ENCODE results near the gene TMEM97. TPM values are rescaled to one million over a fixed set of nuclear protein-coding genes. Genes with fewer than 3 reads are reported as not detected.
"Not testable (repeated sequence)": the region's sequence is repeated elsewhere in the genome, so short reads cannot be mapped to it uniquely, and the experiment has no call there.

The TMEM97 gene
- polyA plus RNA-seq, 3 donors from 2014 or later: 9.8 to 13.8 (median 11.4) TPM

DNA sequence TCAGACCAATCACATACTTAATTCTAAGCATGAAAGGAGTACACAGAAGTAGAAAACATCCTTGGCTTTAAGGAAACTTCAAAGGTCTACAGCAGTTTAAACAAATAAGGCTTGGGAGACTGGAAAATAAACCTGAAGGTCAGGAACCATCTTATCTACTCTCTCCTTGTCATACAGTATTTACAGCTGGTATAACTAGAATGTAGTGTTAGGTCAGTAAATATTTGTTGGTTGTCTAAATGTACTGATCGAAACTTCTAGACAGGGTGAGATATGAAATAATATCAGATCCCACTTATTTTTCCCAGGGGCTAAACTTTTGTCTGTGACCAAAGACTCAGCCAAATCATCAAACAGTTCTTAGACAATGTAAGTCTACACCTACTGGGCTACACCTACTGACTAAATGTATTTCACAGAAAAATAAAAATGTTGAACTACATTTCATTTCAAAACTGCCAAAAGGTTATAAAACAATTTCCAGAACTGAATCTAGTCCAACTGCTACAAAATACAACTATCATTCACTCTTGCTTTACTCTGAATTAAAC, 27.1 kb upstream of the TMEM97 start:
- Mint-ChIP-seq H3K4me1 (no peaks in the 10 kb centered on the region), H3K27ac (no peak overlapping the region), H3K36me3 (no peaks in the 10 kb centered on the region), H3K4me3 (no peak overlapping the region), H3K9me3 (no peaks in the 10 kb centered on the region), H3K27me3 (ENCODE audit: low read depth in 3 of 3) (peaks cover 2 to 19% (median 3%) of the 10 kb centered on the region in 3 donors)
- no peak for DNase-seq

DNA sequence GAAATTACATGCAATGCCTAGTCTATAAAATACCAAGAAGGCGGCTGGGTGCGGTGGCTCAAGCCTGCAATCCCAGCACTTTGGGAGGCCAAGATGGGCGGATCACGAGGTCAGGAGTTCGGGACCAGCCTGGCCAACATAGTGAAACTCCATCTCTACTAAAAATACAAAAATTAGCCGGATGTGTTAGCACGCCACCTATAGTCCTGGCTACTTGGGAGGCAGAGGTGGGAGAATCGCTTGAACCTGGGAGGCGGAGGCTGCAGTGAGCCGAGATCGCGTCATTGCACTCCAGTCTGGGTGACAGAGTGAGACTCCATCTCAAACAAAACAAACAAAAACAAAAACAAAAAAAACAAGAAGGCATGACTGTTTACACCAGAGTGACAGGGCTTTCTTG, 26.1 kb upstream of the TMEM97 start:
- not testable (repeated sequence) for H3K27ac Mint-ChIP-seq

DNA sequence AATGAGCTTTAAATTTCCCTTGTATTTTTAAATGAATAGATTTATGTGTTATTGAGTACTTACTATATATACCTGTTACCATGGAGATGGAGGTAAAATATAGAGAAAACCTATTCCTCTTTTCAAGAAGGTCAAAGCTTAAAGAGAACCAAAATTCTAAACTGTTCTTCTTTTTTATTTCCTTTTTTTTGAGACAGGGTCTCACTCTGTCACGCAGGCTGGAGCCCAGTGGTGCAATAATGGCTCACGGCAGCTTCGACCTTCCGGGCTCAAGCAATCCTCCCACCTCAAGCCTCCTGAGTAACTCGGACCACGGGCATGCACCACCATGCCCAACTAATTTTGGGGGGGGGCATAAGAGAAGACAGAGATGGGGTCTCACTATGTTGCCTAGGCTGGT, 25.0 kb upstream of the TMEM97 start:
- Mint-ChIP-seq H3K27me3 (ENCODE audit: low read depth in 3 of 3) (peaks cover 2 to 19% (median 3%) of the 10 kb centered on the region in 3 donors), H3K9me3 (no peaks in the 10 kb centered on the region), H3K27ac (no peak overlapping the region), H3K36me3 (no peaks in the 10 kb centered on the region), H3K4me3 (no peak overlapping the region), H3K4me1 (no peaks in the 10 kb centered on the region)
- no peak for DNase-seq

More for the DNA sequence above, 26.1 kb upstream of the TMEM97 start:
- H3K27me3 Mint-ChIP-seq (ENCODE audit: low read depth in 3 of 3): peaks cover 2 to 19% (median 3%) of the 10 kb centered on the region in 3 donors
- H3K4me1 Mint-ChIP-seq, H3K36me3 Mint-ChIP-seq, H3K4me3 Mint-ChIP-seq, DNase-seq, H3K9me3 Mint-ChIP-seq: not testable (repeated sequence)

DNA sequence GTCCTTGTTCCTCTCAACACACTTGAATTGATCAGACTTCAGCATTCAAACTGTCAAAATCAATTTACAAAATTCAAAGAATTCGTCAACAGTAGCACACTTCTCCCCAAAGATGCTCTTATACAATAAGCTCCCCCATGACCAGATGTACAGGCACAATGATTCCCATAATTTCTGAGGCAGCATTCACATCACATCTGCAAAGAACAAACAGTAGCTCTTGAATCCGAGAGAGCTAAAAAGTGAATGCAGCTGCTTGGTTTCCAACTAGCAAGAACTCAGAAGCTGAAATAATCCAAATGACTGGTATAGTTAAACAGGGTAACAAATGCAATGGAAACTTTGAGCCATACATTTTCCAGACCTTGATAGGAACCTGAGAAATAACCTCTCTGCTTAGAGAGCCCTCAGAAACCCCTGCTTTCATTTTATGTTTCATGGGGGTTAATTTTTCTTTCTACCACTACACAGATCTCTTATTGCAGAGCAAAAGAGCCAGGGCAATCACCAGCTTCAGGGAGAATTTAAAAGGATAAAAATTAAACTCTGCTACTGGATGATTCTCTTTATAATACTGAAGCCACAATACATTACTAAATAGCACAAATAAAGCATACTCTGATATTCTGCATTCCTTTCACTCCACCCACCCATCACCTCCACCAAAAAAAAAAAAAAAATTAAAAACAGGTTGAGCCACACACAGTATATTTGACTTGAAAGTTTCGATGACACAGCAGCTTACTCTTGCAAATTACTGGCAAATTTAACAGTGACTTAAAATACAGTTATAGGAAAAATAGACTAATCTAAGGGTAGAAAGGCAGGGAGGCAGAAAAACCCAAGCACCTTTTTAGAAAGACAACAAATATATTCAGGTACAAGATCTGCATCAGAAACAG, 23.1 kb upstream of the TMEM97 start:
- H3K9me3 Mint-ChIP-seq: no peaks in the 10 kb centered on the region
- DNase-seq: no peak
- no peak overlapping the region for H3K27ac Mint-ChIP-seq
- H3K36me3 Mint-ChIP-seq: no peaks in the 10 kb centered on the region
- no peaks in the 10 kb centered on the region for H3K4me1 Mint-ChIP-seq
- H3K27me3 Mint-ChIP-seq (ENCODE audit: low read depth in 3 of 3): peaks cover 2 to 19% (median 3%) of the 10 kb centered on the region in 3 donors
- H3K4me3 Mint-ChIP-seq: no peak overlapping the region

DNA sequence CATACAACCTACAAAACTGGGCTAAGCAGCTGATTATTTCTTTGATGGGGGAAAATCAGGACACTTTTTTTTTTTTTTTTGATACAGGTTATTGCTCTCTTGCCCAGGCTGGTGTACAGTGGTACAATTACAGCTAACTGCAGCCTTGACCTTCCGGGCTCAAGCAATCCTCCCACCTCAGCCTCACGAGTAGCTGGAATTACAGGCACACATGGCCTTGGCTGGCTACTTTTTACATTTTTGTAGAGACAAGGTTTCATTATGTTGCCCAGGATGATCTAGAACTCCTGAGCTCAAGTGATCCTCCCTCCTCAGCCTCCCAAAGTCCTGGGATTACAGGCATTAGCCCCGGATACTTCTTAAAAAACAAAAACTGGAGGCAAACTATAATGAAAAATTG, 20.6 kb upstream of the TMEM97 start:
- no peak for DNase-seq
- peaks cover 0 to 13% (median 2%) of the 10 kb centered on the region in 3 donors for H3K27me3 Mint-ChIP-seq (ENCODE audit: low read depth in 3 of 3)
- H3K36me3 Mint-ChIP-seq: no peaks in the 10 kb centered on the region
- no peak overlapping the region for H3K4me3 Mint-ChIP-seq
- no peaks in the 10 kb centered on the region for H3K4me1 Mint-ChIP-seq
- H3K27ac Mint-ChIP-seq: no peak overlapping the region
- no peaks in the 10 kb centered on the region for H3K9me3 Mint-ChIP-seq

DNA sequence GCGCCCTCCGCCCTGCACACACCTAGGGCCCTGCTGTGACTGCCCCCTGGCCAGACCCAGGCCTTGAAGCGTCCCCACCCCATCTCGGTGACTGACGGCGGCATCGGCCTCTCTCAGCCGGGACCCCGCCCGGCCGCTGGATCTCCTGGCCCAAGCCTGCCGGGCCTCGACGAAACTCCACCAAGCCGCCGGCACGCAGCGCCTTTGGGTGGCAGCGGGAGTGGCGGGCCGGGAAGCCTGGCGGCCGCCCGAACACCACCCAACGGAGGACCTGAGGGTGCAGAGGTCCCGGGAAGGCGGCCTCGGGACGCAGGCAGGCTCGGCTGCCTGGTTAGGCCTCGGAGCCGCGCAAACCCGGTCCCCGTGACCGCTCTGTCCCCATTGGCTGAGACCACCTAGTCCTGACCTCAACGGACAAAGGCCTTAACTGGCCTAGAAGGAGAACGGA, 12.0 kb upstream of the TMEM97 start:
- H3K27me3 Mint-ChIP-seq (ENCODE audit: low read depth in 3 of 3): peaks cover 2 to 12% (median 5%) of the 10 kb centered on the region in 3 donors
- H3K36me3 Mint-ChIP-seq: no peaks in the 10 kb centered on the region
- no peaks in the 10 kb centered on the region for H3K4me1 Mint-ChIP-seq
- H3K27ac Mint-ChIP-seq: no peak overlapping the region
- no peaks in the 10 kb centered on the region for H3K9me3 Mint-ChIP-seq
- DNase-seq: no peak
- no peak overlapping the region for H3K4me3 Mint-ChIP-seq

DNA sequence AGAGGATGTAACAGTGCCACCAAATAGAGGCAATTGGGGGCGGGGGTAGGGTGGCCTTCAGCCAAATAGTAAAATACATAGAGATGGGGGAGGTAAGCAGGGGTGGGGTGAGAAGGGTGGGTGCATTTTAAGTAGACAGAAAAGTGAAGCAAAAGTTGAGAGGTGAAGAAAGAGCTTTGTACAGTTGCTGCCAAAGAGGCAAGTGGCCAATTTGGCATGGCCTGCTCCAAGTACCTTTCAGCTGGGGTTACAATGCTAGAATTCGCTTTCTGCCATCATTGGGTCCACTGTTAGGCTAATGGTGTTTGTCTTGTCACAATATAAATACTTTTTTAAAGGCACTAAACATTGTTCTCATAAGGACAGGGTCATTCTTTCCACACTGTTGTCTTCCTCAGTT, 5.2 kb upstream of the TMEM97 start:
- Mint-ChIP-seq H3K36me3 (no peaks in the 10 kb centered on the region), H3K4me3 (no peak overlapping the region), H3K27me3 (ENCODE audit: low read depth in 3 of 3) (peaks cover 5 to 7% (median 6%) of the 10 kb centered on the region in 3 donors), H3K27ac (no peak overlapping the region), H3K4me1 (peaks cover 12 to 14% of the 10 kb centered on the region in 2 donors), H3K9me3 (no peaks in the 10 kb centered on the region)
- DNase-seq: no peak

DNA sequence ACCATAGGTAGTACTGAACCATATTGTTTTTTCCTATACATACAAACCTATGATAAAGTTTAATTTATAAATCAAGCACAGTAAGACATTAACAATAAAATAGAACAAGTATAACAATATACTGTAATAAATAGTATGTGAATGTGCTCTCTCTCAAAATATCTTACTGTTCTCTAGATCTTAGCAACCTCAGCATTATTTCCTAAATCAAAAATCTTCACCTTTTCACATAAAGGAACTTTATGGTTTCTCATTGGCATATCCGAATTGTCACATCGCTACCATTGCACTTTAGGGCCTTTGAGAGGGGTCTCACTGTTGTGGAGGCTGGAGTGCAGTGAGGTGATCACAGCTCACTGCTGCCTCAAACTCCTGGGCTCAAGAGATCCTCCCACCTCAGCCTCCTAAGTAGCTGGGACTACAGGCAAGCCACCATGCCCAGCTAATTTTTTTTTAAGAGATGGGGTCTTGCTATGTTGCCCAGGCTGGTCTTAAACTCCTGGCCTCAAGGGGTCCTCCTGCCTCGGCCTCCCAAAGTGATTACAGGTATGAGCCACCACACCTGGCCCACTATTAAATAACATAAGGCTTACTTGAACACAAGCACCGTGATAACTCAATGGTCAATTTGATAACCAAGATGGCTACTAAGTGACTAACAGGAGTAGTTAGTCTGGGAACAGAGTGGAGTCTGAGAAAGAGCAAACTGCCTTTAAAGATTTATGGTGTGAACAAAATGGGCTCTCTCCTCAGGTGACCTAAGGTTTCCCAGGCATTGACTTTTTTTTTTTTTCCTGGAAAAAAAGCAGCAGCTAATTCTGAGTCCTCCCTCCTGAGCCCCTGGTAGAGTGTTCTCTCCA, 2.9 kb upstream of the TMEM97 start:
- no peaks in the 10 kb centered on the region for H3K36me3 Mint-ChIP-seq
- no peak overlapping the region for H3K4me3 Mint-ChIP-seq
- H3K9me3 Mint-ChIP-seq: no peaks in the 10 kb centered on the region
- H3K4me1 Mint-ChIP-seq: peaks cover 25 to 31% of the 10 kb centered on the region in 2 donors
- DNase-seq: no peak
- peaks cover 6 to 10% (median 6%) of the 10 kb centered on the region in 3 donors for H3K27me3 Mint-ChIP-seq (ENCODE audit: low read depth in 3 of 3)
- H3K27ac Mint-ChIP-seq: no peak overlapping the region

DNA sequence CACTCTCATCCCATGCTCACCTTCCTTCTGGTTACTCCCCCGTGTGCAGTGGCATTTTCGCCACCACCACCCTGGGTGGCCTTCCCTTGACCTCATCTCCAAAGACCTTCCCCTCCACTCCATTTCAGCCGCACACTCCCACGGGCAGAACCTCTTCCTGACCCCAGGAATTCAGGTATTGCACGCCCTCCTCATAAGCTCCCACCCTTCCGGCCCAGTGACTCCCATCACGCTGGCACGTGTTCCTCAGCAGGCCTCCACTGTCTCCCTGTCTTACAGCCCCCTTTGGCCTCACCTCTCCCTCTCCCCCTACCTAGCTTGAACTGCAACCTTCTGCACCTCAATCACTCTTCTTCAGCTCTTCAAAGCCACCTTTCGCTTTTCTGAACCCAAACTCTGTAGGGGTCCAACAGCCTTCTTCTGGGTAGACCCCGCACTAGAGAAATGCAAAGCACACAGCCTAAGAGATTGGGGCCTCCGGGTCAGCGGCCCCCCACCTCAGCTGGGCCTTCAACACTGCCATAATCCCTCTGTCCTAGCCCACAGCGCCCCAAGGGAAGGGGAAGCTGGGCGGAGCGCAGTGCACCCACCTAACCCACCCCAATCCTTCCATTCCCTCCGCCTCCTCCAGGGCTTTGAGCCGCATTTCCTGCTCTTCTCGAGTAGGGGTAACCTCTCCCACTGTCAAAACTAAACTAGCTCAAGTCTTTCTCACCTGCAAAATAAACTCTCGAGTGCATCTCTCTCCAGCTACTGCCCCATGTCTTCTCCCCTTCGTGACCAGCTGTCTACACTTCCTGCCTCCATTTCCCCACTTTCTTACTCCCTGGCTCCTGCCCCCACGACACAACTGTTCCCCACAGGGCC, 1.7 kb upstream of the TMEM97 start:
- H3K36me3 Mint-ChIP-seq: no peaks in the 10 kb centered on the region
- DNase-seq: no peak
- peaks cover 6 to 10% (median 6%) of the 10 kb centered on the region in 3 donors for H3K27me3 Mint-ChIP-seq (ENCODE audit: low read depth in 3 of 3)
- peaks cover 25 to 31% of the 10 kb centered on the region in 2 donors for H3K4me1 Mint-ChIP-seq
- H3K4me3 Mint-ChIP-seq: peak overlapping the region; percentile 30 to 91 (median 87)
- no peaks in the 10 kb centered on the region for H3K9me3 Mint-ChIP-seq
- peak overlapping the region in 1 of 6 donors; percentile 58 for H3K27ac Mint-ChIP-seq

DNA sequence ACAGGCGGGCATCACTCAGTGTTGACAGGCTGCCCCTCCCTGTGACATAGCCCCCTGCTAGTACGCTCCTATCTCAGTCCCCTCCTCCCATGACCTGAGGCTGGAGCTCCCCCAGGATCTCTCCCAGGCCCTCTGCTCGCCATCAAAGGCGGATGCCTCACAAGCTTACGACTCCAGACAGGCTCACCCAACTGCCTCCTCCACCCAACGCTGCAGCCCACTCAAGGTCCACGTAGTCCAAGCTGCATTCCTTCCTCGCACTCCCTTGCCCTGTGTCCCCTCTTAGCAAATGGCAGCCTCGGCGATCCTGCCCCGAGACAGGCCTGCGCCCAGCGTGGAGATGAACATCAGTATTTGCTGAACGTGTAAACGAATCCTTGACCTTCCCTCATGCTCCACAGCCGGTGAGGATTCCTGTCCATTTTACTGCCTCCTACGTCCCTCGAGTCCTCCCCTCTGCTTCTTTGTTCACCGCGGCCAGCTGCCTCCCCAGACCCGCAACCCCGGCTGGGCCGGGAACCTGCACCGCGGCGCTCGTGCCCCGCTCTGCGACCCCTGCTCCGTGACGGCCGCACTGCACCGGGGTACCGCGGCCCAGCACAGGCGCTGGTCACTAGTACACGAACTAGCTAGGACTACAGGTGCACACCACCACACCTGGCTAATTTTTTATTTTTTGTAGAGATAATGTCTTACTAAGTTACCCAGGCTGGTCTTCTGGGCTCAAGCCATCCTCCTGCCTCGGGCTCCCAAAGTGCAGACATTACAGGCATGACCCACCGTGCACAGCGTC, 838 bp upstream of the TMEM97 start:
- peak overlapping the region in 4 of 6 donors; percentile 24 to 85 (median 58) for H3K27ac Mint-ChIP-seq
- H3K27me3 Mint-ChIP-seq (ENCODE audit: low read depth in 3 of 3): peaks cover 6 to 10% (median 6%) of the 10 kb centered on the region in 3 donors
- no peaks in the 10 kb centered on the region for H3K9me3 Mint-ChIP-seq
- H3K4me3 Mint-ChIP-seq: peak overlapping the region; percentile 87 to 91 (median 88)
- no peak for DNase-seq
- no peaks in the 10 kb centered on the region for H3K36me3 Mint-ChIP-seq
- peaks cover 25 to 31% of the 10 kb centered on the region in 2 donors for H3K4me1 Mint-ChIP-seq

DNA sequence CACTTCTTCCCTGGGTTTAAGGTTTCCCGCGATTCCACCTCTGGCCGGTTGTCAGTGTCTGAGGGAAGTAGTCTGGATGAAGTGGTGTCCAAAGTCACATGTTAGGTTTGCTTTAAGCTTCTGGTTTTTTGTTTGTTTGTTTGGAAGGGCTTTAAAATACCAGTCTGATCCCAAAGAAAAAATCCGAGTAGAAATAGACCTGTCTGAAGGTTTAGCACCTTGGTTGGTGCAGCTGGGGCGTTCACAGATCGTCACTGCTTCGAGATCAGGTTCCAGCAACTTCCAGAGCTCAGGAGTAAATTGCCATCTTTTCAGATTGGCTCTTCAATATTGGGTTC, 567 bp downstream of the TMEM97 start:
- Mint-ChIP-seq H3K4me1 (peaks cover 25 to 31% of the 10 kb centered on the region in 2 donors), H3K9me3 (no peaks in the 10 kb centered on the region), H3K27me3 (ENCODE audit: low read depth in 3 of 3) (peaks cover 6 to 10% (median 6%) of the 10 kb centered on the region in 3 donors), H3K27ac (peak overlapping the region; percentile 58 to 85 (median 76)), H3K36me3 (no peaks in the 10 kb centered on the region), H3K4me3 (peak overlapping the region; percentile 87 to 91 (median 88))
- DNase-seq: no peak

DNA sequence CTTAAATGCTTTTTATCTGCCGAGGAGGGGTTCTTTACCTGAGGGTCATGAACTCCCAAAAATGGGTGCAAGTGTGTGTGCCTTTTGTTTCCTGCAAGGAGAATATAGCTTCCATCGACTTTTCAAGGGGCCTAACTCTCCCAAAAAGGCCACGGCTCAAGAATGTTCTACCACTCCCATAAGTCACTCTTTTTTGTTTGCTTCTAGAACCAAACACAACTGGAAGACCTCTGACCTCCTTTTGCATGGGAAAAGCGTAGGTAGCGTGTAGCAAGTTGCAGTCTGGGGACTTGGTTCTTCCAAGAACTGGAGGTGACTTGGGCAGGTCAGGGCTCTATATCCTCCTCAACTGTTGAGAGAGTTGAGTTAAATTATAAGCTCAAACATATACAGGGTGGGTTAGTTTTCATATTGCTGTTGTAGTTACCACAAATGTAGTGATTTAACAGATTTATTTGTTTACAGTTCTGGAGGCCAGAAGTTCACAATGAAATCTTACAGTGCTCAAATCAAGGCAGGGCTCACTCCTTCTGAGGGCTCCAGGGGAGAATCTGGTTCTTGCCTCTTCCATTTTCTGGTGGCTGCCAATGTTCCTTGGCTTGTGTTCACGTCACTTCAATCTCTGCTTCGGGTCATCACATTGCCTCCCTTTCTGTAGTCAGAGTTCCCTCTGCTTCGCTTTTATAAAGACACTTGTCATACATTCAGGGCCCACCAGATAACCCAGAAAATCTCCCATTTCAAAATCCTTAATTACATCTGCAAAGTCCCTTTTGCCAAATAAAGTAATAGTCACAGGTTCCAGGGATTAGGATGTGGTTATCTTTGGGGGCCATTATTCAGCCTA, 1.4 kb downstream of the TMEM97 start:
- DNase-seq: no peak
- H3K4me3 Mint-ChIP-seq: peak overlapping the region; percentile 87 to 91 (median 88)
- H3K36me3 Mint-ChIP-seq: no peaks in the 10 kb centered on the region
- H3K27ac Mint-ChIP-seq: peak overlapping the region; percentile 29 to 85 (median 64)
- H3K27me3 Mint-ChIP-seq (ENCODE audit: low read depth in 3 of 3): peaks cover 3 to 10% (median 6%) of the 10 kb centered on the region in 3 donors
- H3K9me3 Mint-ChIP-seq: no peaks in the 10 kb centered on the region
- peaks cover 25 to 31% of the 10 kb centered on the region in 2 donors for H3K4me1 Mint-ChIP-seq
